ENCODE data around the gene ETV7.

ETV7 gene

DNA sequence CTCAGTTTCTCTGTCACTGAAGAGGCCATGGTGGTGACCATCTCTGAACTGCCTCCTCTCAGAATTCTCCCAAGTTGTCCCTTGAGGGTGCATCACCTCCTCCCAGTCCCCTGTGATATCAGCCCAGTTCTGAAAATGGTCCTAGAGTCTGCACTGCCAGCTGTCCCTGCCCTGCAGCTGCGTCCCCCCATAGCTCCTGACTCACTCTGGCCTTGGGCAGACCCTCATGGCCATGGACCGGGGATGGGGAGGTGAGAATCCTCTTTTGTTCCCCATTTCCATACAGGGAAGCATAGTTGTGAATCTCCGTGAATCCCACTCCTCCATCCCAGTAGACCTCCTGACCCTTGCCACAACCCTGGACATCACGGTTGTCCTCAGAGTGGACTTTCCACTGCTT is 4.5 kb downstream of the ETV7 start:
- in situ Hi-C loops (cut with HindIII; ENCODE audit: low pct_ligation_motif_present, low sequenced_read_pairs) = no loop called here
- Histone ChIP-seq H3K27me3 (replicated peaks) (peaks cover 2% of the 10 kb centered on the region), H3K27ac (no peak overlapping the region), H3K4me3 (ENCODE audit: low read depth, low read length) (no peak overlapping the region), H3K36me3 (replicated peaks) (no peaks in the 10 kb centered on the region)
- TF ChIP-seq, protein P1, sequence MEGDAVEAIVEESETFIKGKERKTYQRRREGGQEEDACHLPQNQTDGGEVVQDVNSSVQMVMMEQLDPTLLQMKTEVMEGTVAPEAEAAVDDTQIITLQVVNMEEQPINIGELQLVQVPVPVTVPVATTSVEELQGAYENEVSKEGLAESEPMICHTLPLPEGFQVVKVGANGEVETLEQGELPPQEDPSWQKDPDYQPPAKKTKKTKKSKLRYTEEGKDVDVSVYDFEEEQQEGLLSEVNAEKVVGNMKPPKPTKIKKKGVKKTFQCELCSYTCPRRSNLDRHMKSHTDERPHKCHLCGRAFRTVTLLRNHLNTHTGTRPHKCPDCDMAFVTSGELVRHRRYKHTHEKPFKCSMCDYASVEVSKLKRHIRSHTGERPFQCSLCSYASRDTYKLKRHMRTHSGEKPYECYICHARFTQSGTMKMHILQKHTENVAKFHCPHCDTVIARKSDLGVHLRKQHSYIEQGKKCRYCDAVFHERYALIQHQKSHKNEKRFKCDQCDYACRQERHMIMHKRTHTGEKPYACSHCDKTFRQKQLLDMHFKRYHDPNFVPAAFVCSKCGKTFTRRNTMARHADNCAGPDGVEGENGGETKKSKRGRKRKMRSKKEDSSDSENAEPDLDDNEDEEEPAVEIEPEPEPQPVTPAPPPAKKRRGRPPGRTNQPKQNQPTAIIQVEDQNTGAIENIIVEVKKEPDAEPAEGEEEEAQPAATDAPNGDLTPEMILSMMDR (IDR thresholded peaks at IDR 0.05; ENCODE audit: low read depth, low read length, missing control alignments) = no peak
- DNase-seq = no peak

DNA sequence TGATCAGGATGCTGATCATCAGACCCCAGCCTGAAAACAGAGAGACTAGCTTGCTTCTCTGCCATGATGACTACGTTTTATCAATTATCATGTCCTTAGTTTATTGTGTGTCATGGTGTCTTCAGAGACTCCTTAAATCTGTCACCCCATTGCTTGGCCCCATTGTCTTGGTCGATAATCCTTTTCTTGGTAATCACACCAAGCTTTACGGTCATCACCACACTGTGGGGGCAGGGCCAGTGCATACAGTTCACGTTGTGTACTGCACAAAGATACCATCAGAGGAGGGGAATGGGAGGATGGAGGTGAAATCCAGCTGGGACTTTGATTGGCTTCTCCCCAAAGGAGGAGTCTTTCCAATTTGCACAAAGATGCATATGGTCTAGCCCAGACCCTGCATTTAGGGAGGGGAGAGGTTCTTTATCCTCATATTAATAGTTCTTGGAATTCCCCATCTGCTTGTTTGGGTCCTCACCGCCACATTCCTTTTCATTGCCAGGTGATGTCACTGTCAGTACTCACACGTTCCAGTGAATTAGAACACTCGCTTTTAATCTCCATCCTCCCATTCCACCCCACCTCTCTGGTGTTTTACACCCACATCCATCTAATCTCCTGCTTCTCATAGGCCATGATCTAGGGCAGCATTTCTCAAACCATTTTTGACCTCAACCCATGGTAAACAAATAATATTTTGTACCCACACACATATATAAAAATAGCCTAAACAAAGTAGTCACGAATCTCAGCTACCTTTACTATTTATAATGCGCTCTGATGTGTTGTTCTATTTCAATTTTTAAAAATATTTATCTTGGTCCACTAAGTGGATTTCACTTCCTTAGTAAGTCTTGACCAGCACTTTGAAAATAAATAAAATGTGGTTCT is 5.7 kb downstream of the ETV7 start:
- TF ChIP-seq, protein P1 (IDR thresholded peaks at IDR 0.05; ENCODE audit: low read depth, low read length, missing control alignments) = no peak
- no peak overlapping the region for H3K27ac ChIP-seq
- H3K36me3 ChIP-seq (replicated peaks) = no peaks in the 10 kb centered on the region
- H3K4me3 ChIP-seq (ENCODE audit: low read depth, low read length) = no peak overlapping the region
- in situ Hi-C loops (cut with HindIII; ENCODE audit: low pct_ligation_motif_present, low sequenced_read_pairs) = no loop called here
- no peaks in the 10 kb centered on the region for H3K27me3 ChIP-seq (replicated peaks)
- no peak for DNase-seq

DNA sequence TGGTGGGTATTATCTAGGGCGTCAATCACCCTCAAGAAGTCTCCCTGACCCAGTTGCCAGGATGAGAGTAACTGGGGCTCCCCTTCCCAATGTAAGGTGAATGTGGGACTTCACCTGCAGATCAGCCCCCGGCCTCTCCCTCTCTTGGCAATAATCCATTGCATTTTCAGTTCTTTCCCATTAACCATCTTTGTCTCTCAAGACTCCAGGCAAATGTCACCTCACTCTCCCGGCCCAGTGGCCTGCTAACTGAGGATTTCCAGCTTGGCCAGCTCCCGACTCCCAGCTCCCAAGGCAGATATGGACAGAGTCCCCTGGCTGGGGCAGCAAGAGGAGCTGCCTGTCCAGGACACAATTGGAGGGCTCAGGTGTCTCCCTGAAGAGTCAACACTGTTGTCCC is 7.3 kb downstream of the ETV7 start:
- TF ChIP-seq, protein P1 (IDR thresholded peaks at IDR 0.05; ENCODE audit: low read depth, low read length, missing control alignments) = no peak
- no peak overlapping the region for H3K4me3 ChIP-seq (ENCODE audit: low read depth, low read length)
- no peaks in the 10 kb centered on the region for H3K36me3 ChIP-seq (replicated peaks)
- H3K27ac ChIP-seq = no peak overlapping the region
- DNase-seq = no peak
- H3K27me3 ChIP-seq (replicated peaks) = no peaks in the 10 kb centered on the region
- in situ Hi-C loops (cut with HindIII; ENCODE audit: low pct_ligation_motif_present, low sequenced_read_pairs) = no loop called here

DNA sequence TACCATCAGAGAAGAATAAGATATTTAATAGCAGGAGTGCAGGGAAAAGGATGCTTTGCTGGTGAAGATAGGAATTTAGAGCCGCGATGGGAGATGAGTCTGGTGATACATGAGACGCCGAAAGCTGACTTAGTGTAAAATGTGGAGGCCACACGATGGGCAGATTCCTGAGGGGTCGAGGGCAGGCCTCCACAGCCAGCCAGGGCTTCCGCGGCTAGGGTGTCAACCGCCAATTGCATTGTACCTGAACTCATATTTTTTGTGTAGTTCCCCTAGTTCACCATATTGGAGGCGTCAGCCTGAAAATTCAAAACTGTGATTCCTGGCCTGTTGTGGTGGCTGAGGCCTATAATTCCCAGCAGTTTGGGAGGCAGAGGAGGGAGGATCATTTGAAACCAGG is 8.5 kb downstream of the ETV7 start:
- in situ Hi-C loops (cut with HindIII; ENCODE audit: low pct_ligation_motif_present, low sequenced_read_pairs) = no loop called here
- H3K36me3 ChIP-seq (replicated peaks) = no peaks in the 10 kb centered on the region
- TF ChIP-seq, protein P1 (IDR thresholded peaks at IDR 0.05; ENCODE audit: low read depth, low read length, missing control alignments) = no peak
- peaks cover under 1% of the 10 kb centered on the region for H3K27me3 ChIP-seq (replicated peaks)
- no peak overlapping the region for H3K27ac ChIP-seq
- DNase-seq = no peak
- no peak overlapping the region for H3K4me3 ChIP-seq (ENCODE audit: low read depth, low read length)

DNA sequence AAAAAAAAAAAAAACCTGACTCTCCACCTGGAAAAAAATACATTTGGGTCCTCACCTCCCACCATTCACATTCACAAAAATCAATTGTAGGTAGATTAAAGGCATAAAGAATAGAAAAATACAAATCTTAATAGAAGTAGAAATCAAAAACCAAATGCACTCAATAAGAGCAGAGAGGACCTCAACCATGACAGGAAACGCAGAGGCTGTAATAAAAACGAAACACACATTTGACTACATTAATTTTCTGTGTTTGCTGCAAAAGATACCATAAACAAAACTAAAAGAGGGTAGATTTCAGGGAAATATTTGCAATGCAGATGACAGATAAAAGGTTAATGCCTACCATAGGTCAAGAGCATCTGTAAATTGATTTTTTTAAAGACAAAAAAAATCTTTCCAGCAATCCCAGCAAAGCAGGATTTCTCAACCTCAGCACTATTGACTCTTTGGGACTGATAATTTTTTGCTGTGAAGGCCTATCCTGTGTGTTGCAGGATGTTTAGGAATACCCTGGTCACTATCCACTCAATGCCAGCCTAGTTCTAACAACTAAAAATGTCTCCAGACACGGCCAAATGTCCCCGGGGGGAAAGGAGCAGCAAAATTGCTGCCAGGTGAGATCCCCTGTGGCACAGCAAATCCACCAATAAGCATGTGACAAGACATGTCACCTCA is 9.1 kb downstream of the ETV7 start:
- H3K27ac ChIP-seq = no peak overlapping the region
- DNase-seq = no peak
- in situ Hi-C loops (cut with HindIII; ENCODE audit: low pct_ligation_motif_present, low sequenced_read_pairs) = no loop called here
- TF ChIP-seq, protein P1 (IDR thresholded peaks at IDR 0.05; ENCODE audit: low read depth, low read length, missing control alignments) = no peak
- peaks cover 3% of the 10 kb centered on the region for H3K27me3 ChIP-seq (replicated peaks)
- no peak overlapping the region for H3K4me3 ChIP-seq (ENCODE audit: low read depth, low read length)
- H3K36me3 ChIP-seq (replicated peaks) = no peaks in the 10 kb centered on the region

Measured in brain microvascular endothelial cell (primary cell).